Heart right ventricle (tissue), 16 donors: Measurements from ENCODE around the gene FAM200A. TPM values are rescaled to one million over a fixed set of nuclear protein-coding genes. Genes with fewer than 3 reads are reported as not detected.
"Not testable (repeated sequence)": the region's sequence is repeated elsewhere in the genome, so short reads cannot be mapped to it uniquely, and the experiment has no call there.

Source experiments
- ATAC-seq, 8 donors: fragments of 200-7000 bp; cut with Tn5 transposase; one replicate each; pipeline ENCODE4 v1.9.1; 2020; ENCODE audit warnings: mild to moderate bottlenecking in 8 of 8, moderate library complexity in 8 of 8, moderate number of reproducible peaks in 1 of 8
- DNase-seq, 2 donors: peaks; one replicate each; pipeline ENCODE4 v3.0.0-alpha.2; 2020
- H3K27ac ChIP-seq, 10 donors: fragments of 200-600 bp; sonication (generic) in 2 of 10; one replicate each; pipeline versions ENCODE4 v1.5.0 to v1.8.0; 2020 to 2022; ENCODE audit warnings: mild to moderate bottlenecking in 3 of 10
- H3K27me3 ChIP-seq, 7 donors: fragments of 200-600 bp; one replicate each; pipeline ENCODE4 v1.8.0; 2021 to 2022; ENCODE audit warnings: mild to moderate bottlenecking in 2 of 7
- H3K36me3 ChIP-seq, 9 donors: fragments of 200-600 bp; sonication (generic) in 1 of 9; one replicate each; pipeline versions ENCODE4 v1.5.0 to v1.8.0; 2020 to 2022; ENCODE audit warnings: mild to moderate bottlenecking in 2 of 9
- H3K4me1 ChIP-seq, 9 donors: fragments of 200-600 bp; sonication (generic) in 1 of 9; one replicate each; pipeline versions ENCODE4 v1.5.0 to v1.8.0; 2020 to 2022; ENCODE audit warnings: mild to moderate bottlenecking in 4 of 9
- H3K4me3 ChIP-seq, 10 donors: fragments of 200-600 bp; sonication (generic) in 2 of 10; one replicate each; pipeline versions ENCODE4 v1.5.0 to v1.8.0; 2020 to 2022; ENCODE audit warnings: mild to moderate bottlenecking in 7 of 10, moderate library complexity in 2 of 10
- H3K9me3 ChIP-seq, 11 donors: fragments of 200-600 bp in 10 of 11; sonication (generic) in 2 of 11; one replicate each; pipeline versions ENCODE4 v1.5.0 to v1.8.0; 2013 to 2022; ENCODE audit warnings: mild to moderate bottlenecking in 2 of 11, control low read depth in 1 of 11, moderate library complexity in 1 of 11
- WGBS, 2 donors: extraction: QIAGEN DNeasy Blood & Tissue Kit; methylation state at CpG; one replicate each; pipeline ENCODE4 v1.1.7; 2013; ENCODE audit warnings: inconsistent platforms in 1 of 2; 5-methylcytosine and 5-hydroxymethylcytosine counted together
- intact Hi-C, 10 donors: fragments of 100-400 bp; cut with DNase I; formaldehyde crosslinking; loops; one replicate each; pipeline versions ENCODE4 v1.11.1 to v1.14.2; 2022
- polyA plus RNA-seq, 2 donors: library from polyadenylated mRNA; stranded (reverse); fragments of 200-250 nt; gene quantifications; one replicate each; pipeline ENCODE4 v1.2.3, GENCODE V29; 2013
- total RNA-seq, 10 donors: library from RNA; stranded (reverse); fragmentation: NEBNext Ultra II Directional in 3 of 10; extraction: Animal tissue kit (Norgen Biotek cat#: 25700) in 3 of 10; gene quantifications; one replicate each; pipeline versions ENCODE4 v1.2.1 to v1.2.4, GENCODE V29; 2021 to 2023
- TF ChIP-seq, protein P1 (sequence below), 9 donors: fragments of 200-600 bp; sonication (generic) in 2 of 9; IDR thresholded peaks; one replicate each; pipeline versions ENCODE4 v1.5.0 to v1.8.0; 2021 to 2022; ENCODE audit warnings: antibody characterized with exemption in 9 of 9, mild to moderate bottlenecking in 5 of 9, moderate library complexity in 1 of 9
- donor health status: Arrhythmogenic right ventricular cardiomyopathy.
- donor health status: ischemic (EF 13 %, LVEDD 7.1; RV severe dilation, severe dysfunction).
- donor health status: healthy with polysubstance abuse.
- donor health status: DM: no; HTN: yes; CAD: no.
- donor health status: DM: no; HTN: no; CAD: no.
- donor health status: ischemic (EF 25% LVEDD 6.9; RV normal size, moderate dysfunction).
- donor health status: ischemic (EF 25% LVEDD 5.7; RV mildly dilated, moderate dysfunction).
- donor health status: healthy.
- donor health status: DM: yes; HTN: yes; CAD: no.
- donor health status: Ischemic cardiomyopathy.
- donor health status: ischemic (EF 35%, LVEDD 5.7; RV mildly dilated, moderate dysfunction).
- donor health status: nonischemic (EF 11% LVEDD 7.7; RV severe dilation, severe dysfunction).
- donor health status: DM: yes; HTN: yes; CAD: no.
- donor health status: PGD.
- donor health status: ischemic (EF 29% LVEDD 5.4; RV normal size, mild dysfunction).
- donor health status: nonischemic (EF 23%, LVEDD 6.1; RV moderate dilation, normal function).

FAM200A gene
- total and polyA plus RNA-seq, 12 donors = 3.4 to 7.7 (median 5.6) TPM

DNA sequence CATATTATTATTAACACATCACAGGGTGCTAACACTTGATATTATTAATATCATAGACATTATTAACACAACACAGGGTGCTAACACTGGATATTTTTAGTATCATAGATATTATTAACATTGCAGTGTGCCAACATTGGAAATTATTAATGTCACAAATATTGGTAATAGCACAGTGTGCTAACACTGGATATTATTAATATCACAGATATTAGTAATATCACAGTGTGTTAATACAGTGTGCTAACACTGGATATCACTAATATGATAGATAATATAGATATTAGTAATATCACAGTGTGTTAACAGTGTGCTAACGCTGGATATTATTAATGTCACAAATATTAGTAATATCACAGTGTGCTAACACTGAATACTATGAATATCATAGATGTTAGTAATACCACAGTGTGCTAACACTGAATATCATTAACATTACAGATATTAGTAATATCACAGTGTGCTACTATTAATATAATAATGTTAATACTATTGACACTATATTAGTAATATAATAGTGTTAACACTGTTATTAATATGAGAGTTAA, 44.6 kb upstream of the FAM200A start:
- no peak for DNase-seq
- H3K27ac ChIP-seq = no peak overlapping the region
- H3K9me3 ChIP-seq = no peaks in the 10 kb centered on the region
- no peak for ATAC-seq
- H3K36me3 ChIP-seq = no peaks in the 10 kb centered on the region
- intact Hi-C loops = no loop called here
- no peak overlapping the region for H3K4me3 ChIP-seq
- H3K4me1 ChIP-seq = no peaks in the 10 kb centered on the region
- 89 to 94% methylated on average over 1 of the region's 1 CpG for WGBS, 2 donors
- TF ChIP-seq, protein P1, sequence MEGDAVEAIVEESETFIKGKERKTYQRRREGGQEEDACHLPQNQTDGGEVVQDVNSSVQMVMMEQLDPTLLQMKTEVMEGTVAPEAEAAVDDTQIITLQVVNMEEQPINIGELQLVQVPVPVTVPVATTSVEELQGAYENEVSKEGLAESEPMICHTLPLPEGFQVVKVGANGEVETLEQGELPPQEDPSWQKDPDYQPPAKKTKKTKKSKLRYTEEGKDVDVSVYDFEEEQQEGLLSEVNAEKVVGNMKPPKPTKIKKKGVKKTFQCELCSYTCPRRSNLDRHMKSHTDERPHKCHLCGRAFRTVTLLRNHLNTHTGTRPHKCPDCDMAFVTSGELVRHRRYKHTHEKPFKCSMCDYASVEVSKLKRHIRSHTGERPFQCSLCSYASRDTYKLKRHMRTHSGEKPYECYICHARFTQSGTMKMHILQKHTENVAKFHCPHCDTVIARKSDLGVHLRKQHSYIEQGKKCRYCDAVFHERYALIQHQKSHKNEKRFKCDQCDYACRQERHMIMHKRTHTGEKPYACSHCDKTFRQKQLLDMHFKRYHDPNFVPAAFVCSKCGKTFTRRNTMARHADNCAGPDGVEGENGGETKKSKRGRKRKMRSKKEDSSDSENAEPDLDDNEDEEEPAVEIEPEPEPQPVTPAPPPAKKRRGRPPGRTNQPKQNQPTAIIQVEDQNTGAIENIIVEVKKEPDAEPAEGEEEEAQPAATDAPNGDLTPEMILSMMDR (IDR thresholded peaks at IDR 0.05) = no peak
- H3K27me3 ChIP-seq = peaks cover 0 to 7% (median 0%) of the 10 kb centered on the region in 7 donors

DNA sequence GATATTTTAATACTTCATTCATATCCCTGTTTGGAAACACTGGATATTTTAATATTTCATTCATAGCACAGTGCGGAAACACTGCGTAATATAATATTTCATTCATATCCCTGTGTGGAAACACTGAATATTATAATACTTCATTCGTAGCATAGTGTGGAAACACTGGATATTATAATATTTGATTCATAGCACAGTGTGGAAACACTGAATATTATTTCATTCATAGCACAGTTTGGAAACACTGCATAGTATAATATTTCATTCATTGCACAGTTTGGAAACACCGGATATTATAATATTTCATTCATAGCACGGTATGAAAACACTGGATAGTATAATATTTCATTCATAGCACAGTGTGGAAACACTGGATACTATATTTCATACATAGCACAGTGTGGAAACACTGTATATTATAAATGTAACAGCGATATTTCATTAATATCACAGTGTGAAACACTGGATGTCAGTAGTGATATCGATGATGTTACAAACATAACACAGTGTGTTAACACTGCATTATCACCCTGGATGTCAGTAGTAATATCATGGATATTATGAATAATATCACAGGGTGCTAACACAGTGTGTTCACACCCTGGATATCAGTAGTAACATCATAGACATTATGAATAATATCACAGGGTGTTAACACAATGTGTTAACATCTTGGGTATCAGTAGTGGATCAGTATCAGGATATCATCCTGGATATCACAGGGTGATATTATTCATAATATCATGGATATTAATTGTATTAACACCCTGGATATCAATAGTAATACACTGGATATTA, 43.2 kb upstream of the FAM200A start:
- 77 to 82% methylated on average over 7 of the region's 7 CpGs for WGBS, 2 donors
- TF ChIP-seq, protein P1 (IDR thresholded peaks at IDR 0.05) = no peak
- Histone ChIP-seq H3K4me1 (no peaks in the 10 kb centered on the region), H3K36me3 (no peaks in the 10 kb centered on the region), H3K9me3 (no peaks in the 10 kb centered on the region), H3K27ac (no peak overlapping the region), H3K4me3 (no peak overlapping the region), H3K27me3 (peaks cover 0 to 7% (median 0%) of the 10 kb centered on the region in 7 donors)
- ATAC-seq = no peak
- intact Hi-C loops = no loop called here
- DNase-seq = no peak

DNA sequence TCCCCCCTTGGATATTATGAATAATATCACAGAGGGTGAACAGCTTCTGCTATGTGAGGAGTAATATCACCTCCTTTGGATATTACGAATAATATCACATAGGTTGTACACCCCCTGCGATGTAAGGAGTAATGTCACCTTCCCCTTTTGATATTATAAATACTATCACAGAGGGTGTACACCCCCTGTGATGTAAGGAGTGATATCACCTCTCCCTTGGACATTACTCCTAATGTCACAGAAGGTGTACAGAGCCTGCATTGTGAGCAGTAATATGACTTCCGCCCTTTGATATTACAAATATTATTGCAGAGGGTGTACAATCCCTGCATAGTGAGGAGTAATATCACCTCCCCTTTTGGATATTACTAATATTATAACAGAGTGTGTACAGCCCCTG, 37.0 kb upstream of the FAM200A start:
- no peak for DNase-seq
- H3K27ac ChIP-seq = no peak overlapping the region
- intact Hi-C loops = no loop called here
- no peak overlapping the region for H3K4me3 ChIP-seq
- 81 to 84% methylated on average over 3 of the region's 3 CpGs for WGBS, 2 donors
- H3K9me3 ChIP-seq = no peaks in the 10 kb centered on the region
- ATAC-seq = no peak
- peaks cover 0 to 42% (median 9%) of the 10 kb centered on the region in 7 donors for H3K27me3 ChIP-seq
- TF ChIP-seq, protein P1 (IDR thresholded peaks at IDR 0.05) = no peak
- H3K36me3 ChIP-seq = no peaks in the 10 kb centered on the region
- no peaks in the 10 kb centered on the region for H3K4me1 ChIP-seq

DNA sequence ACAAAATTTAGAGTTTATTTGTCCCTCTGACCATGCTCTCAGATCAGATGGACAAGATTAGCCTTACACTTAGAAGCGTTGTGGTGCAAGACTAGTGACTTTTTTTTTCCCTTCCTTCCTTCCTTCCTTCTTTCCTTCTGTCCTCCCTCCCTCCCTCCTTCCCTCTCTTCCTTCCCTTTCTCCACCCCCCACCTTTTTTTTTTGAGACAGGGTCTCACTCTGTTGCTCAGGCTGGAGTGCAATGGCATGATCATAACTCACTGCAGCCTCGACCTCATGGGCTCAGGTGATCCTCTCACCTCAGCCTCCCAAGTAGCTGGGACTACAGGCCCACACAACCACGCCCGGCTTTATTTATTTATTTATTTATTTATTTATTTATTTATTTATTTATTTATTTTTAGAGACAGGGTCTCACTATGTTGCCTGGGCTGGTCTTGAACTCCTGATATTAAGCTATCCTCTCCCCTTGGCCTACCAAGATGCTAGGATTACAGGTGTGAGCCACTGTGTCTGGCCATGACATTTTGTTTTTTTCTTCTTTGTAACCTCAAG, 28.9 kb upstream of the FAM200A start:
- not testable (repeated sequence) for DNase-seq, ATAC-seq, H3K9me3 ChIP-seq, H3K36me3 ChIP-seq
- Histone ChIP-seq H3K27me3 (peaks cover 0 to 18% (median 6%) of the 10 kb centered on the region in 7 donors), H3K27ac (peak overlapping the region in 4 of 10 donors; percentile 60 to 71 (median 65)), H3K4me1 (peaks cover 0 to 26% (median 13%) of the 10 kb centered on the region in 9 donors), H3K4me3 (peak overlapping the region; percentile 40 to 91 (median 75))
- 53 to 59% methylated on average over 4 of the region's 4 CpGs for WGBS, 2 donors
- intact Hi-C loops = loop anchor here in 1 of 10 donors (1.0 kb wide), 1 partner anchor 23 kb away; the partner anchor contains the start of gene ZNF655
